Activated naive CD8-positive, alpha-beta T cell treated with anti-CD3 and anti-CD28 coated beads, Interleukin-2, amount 10 ng/mL, durations not matched to agents 7 days and 5 days (primary cell): Measurements from ENCODE around the gene MAML2. TPM values are rescaled to one million over a fixed set of nuclear protein-coding genes. Genes with fewer than 3 reads are reported as not detected.

ENCODE experiments used
- ATAC-seq: fragments of 150-1000 bp; cut with Tn5 transposase; one replicate; pipeline ENCODE4 v1.10.0; 2021; ENCODE audit warnings: low read depth, moderate library complexity
- POLR2A ChIA-PET: fragments of 350-600 bp; sonication (Branson Sonifier 250); formaldehyde crosslinking; loops from one replicate; lab custom pipeline; 2021; ENCODE audit warnings: antibody characterized with exemption; lab: Charles Lee
- DNase-seq: peaks from one replicate; pipeline ENCODE4 v3.0.0; 2021
- H3K27ac Mint-ChIP-seq: one replicate; pipeline ENCODE4 v1.8.0; 2022; ENCODE audit warnings: mild to moderate bottlenecking, mixed read lengths
- H3K27me3 Mint-ChIP-seq: one replicate; pipeline ENCODE4 v1.8.0; 2022; ENCODE audit warnings: mild to moderate bottlenecking, moderate library complexity, mixed read lengths
- H3K36me3 Mint-ChIP-seq: one replicate; pipeline ENCODE4 v1.8.0; 2021; ENCODE audit warnings: mild to moderate bottlenecking, mixed read lengths
- H3K4me1 Mint-ChIP-seq: one replicate; pipeline ENCODE4 v1.8.0; 2021; ENCODE audit warnings: mixed read lengths
- H3K4me3 Mint-ChIP-seq: one replicate; pipeline ENCODE4 v1.8.0; 2022; ENCODE audit warnings: mild to moderate bottlenecking, moderate library complexity, mixed read lengths
- H3K9me3 Mint-ChIP-seq: one replicate; pipeline ENCODE4 v1.8.0; 2021; ENCODE audit warnings: mixed read lengths
- total RNA-seq, 2 experiments: library from RNA; stranded (reverse); gene quantifications; one replicate each; pipeline ENCODE4 v1.2.3, GENCODE V29; 2021

MAML2 gene
- total RNA-seq, 2 experiments from 2014 or later = 18.6 to 20.5 TPM

DNA sequence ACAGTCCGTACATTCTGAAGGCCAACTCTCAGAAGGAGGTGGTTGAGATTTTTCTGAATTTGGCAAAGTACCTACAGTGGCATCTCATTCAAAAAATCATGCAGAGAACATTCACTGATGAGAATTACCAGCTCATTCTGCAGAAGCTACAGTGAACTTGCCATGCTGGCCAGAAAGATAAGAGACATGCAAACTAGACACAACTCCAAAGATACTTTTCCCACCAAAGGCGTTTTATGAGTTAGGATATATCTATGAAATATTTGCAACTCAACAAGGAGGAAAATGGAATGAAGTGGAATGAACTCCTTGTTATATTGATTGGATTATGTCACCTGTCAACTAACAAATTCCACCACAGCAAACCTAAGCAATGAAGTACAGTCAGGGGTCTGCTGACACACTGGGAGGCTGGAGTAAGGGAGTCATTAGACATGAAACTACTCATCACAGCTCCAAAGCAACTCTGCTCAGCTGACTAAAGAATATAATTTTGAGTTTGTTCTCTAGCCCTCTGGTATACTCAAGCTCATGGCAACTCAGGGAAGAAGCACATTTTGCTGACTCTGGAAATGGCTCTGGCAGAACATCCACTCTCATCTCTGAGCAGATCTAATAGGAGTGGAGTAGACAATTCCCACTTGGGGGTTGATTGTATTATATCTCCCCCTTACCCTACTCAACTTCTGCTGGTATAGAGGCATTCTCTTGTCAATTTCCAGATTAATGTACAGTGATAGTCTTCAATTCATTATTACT is 22.9 kb downstream of the MAML2 start:
- H3K27ac Mint-ChIP-seq = no peak overlapping the region

DNA sequence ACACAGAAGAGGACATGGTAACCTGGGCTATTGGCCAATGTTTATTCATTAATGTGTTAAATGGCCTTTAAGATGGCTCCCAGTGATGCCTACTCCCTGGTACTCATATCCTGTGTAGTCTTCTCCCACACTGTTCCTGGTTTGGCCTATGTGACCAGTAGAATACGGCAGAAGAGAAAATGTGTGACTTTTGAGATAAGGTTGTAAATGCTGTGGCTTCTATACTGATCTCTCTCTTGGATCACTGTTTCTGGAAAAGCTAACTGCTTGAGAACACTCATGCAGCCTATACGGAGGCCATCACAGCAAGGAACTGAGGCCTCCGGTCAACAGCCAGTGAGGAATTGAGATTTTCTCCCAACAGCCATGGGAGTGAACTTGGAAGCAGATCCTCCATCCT is 24.1 kb downstream of the MAML2 start:
- Mint-ChIP-seq H3K36me3 (peaks cover 56% of the 10 kb centered on the region), H3K27ac (no peak overlapping the region), H3K4me3 (no peak overlapping the region), H3K4me1 (peaks cover 37% of the 10 kb centered on the region), H3K9me3 (no peaks in the 10 kb centered on the region), H3K27me3 (no peaks in the 10 kb centered on the region)
- POLR2A ChIA-PET = interaction anchor here (1.8 kb wide), 1 partner anchor 19 kb away, joined by 4 read pairs; no protein-coding TSS in a partner anchor
- no peak for DNase-seq
- ATAC-seq = no peak

More for the DNA sequence above, 22.9 kb downstream of the MAML2 start:
- H3K4me3 Mint-ChIP-seq = no peak overlapping the region
- ATAC-seq (no peak), DNase-seq (no peak)
- H3K4me1 Mint-ChIP-seq = peaks cover 25% of the 10 kb centered on the region
- no peaks in the 10 kb centered on the region for H3K27me3 Mint-ChIP-seq
- peaks cover 61% of the 10 kb centered on the region for H3K36me3 Mint-ChIP-seq
- H3K9me3 Mint-ChIP-seq = no peaks in the 10 kb centered on the region
- POLR2A ChIA-PET = interaction anchor here (1.8 kb wide), 1 partner anchor 18 kb away, joined by 4 read pairs; no protein-coding TSS in a partner anchor

DNA sequence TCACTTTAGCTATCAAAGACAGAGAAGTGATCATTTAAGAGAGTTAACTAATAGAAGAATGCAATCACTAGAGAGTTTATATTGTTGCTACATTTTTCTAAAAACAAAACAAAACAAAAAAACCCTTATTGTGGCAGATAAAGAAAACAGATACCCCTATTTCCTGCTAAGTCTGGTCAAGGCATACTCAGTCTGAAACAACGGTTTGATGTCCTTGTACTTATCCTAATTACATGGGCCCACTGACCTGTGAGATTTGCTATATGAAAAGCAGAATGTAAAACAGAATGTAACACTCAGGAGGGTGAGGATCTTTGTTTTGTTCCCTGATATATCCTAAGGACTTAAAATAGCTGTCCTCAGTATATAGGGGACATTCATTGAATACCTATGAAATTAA is 24.6 kb downstream of the MAML2 start:
- ATAC-seq = no peak

DNA sequence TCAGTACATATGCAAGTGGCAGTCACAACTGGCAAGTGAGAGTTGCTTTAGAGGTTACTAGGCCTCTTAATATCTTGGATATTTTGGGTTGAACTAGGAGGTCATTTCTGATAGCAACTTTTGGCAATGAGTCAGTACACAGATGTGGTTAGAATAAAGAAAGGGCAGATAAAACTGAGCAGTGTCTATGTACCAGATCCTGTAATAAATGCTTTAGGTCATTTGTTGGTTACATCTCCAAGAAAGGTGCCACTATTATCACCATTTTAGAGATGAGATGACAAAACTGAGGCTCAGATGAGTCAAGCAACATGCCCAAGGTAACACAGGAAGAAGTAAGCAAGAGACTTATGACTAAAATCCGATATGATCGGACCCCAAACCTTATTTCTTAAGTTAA is 25.0 kb downstream of the MAML2 start:
- ATAC-seq (no peak), DNase-seq (no peak)
- H3K4me3 Mint-ChIP-seq = no peak overlapping the region
- no peaks in the 10 kb centered on the region for H3K27me3 Mint-ChIP-seq
- no peak overlapping the region for H3K27ac Mint-ChIP-seq
- no peaks in the 10 kb centered on the region for H3K9me3 Mint-ChIP-seq
- POLR2A ChIA-PET = interaction anchor here (0.6 kb wide), 1 partner anchor 11 kb away, joined by 4 read pairs; no protein-coding TSS in a partner anchor
- peaks cover 42% of the 10 kb centered on the region for H3K4me1 Mint-ChIP-seq
- H3K36me3 Mint-ChIP-seq = peaks cover 55% of the 10 kb centered on the region

More for the DNA sequence above, 24.6 kb downstream of the MAML2 start:
- DNase-seq = no peak
- Mint-ChIP-seq H3K4me3 (no peak overlapping the region), H3K27me3 (no peaks in the 10 kb centered on the region), H3K9me3 (no peaks in the 10 kb centered on the region), H3K36me3 (peaks cover 53% of the 10 kb centered on the region), H3K4me1 (peaks cover 38% of the 10 kb centered on the region), H3K27ac (no peak overlapping the region)
- POLR2A ChIA-PET = interaction anchor here (0.6 to 1.8 kb wide), 2 partner anchors 11 to 20 kb away, joined by 4 read pairs; no protein-coding TSS in a partner anchor

DNA sequence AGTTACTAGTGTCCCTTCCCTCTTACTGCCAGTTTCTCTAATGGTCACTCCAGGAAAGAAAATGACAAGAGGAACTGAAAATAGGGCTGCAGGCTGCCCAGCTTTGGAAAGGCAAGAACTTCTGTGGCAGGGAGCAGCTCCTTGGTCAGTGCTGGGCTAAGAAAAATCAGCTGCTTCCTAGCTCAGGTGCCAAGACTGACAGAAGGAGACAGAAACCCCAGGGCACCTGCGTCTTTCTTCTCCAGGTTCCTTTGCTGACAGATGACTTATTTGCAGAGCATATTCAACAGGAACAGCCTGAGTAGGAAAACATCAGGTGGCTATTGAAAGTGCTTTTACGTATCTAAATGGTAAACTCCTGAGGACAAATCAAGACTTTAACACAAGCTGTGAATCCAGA is 25.4 kb downstream of the MAML2 start:
- H3K27me3 Mint-ChIP-seq = no peaks in the 10 kb centered on the region
- H3K27ac Mint-ChIP-seq = no peak overlapping the region
- POLR2A ChIA-PET = interaction anchor here (0.6 kb wide), 1 partner anchor 12 kb away, joined by 4 read pairs; no protein-coding TSS in a partner anchor
- ATAC-seq (no peak), DNase-seq (no peak)
- no peak overlapping the region for H3K4me3 Mint-ChIP-seq
- H3K4me1 Mint-ChIP-seq = peaks cover 43% of the 10 kb centered on the region
- peaks cover 53% of the 10 kb centered on the region for H3K36me3 Mint-ChIP-seq
- H3K9me3 Mint-ChIP-seq = no peaks in the 10 kb centered on the region

DNA sequence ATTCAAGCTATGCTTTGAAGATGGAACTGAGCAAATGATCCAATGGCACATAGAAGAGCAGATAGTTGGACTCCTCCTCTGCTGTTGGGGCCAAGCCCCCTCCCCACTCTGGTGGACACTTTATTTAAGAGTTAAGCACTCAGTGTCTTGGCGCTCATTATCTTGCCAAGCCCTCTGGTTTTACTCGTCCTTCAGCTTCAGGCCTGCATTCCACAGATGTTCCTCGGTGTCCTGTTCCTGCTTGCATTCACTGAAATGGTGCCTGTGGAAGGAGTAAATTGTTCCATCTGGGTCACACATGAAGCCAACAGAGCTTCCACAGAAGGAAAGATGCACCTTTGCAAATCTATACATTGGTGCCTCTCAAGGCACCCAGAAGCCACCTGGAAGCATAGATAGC is 26.1 kb downstream of the MAML2 start:
- H3K36me3 Mint-ChIP-seq = peaks cover 54% of the 10 kb centered on the region
- H3K4me3 Mint-ChIP-seq = no peak overlapping the region

DNA sequence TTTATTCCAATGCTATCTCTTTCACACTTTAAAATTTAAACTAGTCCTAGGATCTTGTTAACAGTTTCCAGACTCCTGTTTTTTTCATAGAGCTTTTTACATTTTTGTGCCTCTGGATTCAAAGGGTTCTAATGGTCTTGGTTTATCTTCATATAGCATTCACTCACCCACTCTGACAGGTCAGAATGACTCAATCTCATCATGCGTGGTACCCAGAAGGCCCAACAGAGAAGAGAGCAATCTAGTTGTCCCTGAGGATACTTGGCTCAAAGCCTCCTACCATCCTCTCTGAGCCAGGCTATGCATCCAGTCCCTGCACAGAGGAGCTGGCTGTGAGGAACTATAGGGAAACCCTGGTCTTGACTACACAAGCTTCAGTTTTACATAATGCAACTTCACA is 27.5 kb downstream of the MAML2 start:
- Mint-ChIP-seq H3K36me3 (peaks cover 51% of the 10 kb centered on the region), H3K4me3 (no peak overlapping the region), H3K9me3 (no peaks in the 10 kb centered on the region), H3K27me3 (no peaks in the 10 kb centered on the region), H3K4me1 (peaks cover 51% of the 10 kb centered on the region), H3K27ac (no peak overlapping the region)
- DNase-seq = no peak
- no peak for ATAC-seq
- POLR2A ChIA-PET = interaction anchor here (2.2 kb wide), 1 partner anchor 24 kb away, joined by 11 read pairs; no protein-coding TSS in a partner anchor

More for the DNA sequence above, 26.1 kb downstream of the MAML2 start:
- H3K27ac Mint-ChIP-seq = no peak overlapping the region
- no peaks in the 10 kb centered on the region for H3K27me3 Mint-ChIP-seq
- POLR2A ChIA-PET = no interaction called here
- no peak for ATAC-seq
- no peak for DNase-seq
- H3K9me3 Mint-ChIP-seq = no peaks in the 10 kb centered on the region
- H3K4me1 Mint-ChIP-seq = peaks cover 47% of the 10 kb centered on the region

DNA sequence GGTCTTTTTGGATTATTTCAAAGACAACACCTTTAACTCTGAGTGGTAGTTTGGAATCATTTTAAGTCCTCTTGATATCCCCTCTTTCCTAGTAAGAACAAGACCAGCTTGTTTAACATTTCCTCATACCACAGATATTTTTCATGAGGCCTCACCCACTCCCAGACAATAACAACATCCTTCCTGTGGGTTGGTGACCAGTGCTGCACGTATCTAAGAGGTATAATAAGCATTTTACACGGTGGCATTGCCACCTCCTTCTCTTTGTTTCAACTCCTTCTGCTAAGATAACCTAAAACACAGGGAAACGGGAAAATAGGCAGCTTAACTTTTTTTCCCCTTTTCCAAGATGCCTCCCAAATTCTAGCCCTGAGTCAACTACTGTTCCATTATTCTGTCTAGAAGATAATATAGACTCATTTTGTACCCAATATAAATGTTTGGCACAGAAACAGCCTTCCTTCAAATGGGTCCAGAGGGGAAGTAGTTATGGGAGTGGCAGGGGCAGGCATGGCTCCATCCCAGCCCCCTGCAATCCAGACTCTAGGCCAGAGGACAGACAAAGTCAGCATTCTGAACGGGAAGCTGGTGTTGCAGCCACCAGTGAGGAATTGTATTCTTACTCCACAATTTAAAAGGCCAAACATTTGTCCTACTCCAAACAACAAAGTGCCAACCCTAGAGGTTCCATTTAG is 28.5 kb downstream of the MAML2 start:
- Mint-ChIP-seq H3K27ac (peak overlapping the region; percentile 70), H3K36me3 (peaks cover 45% of the 10 kb centered on the region), H3K27me3 (no peaks in the 10 kb centered on the region), H3K4me1 (peaks cover 51% of the 10 kb centered on the region), H3K9me3 (no peaks in the 10 kb centered on the region), H3K4me3 (peak overlapping the region; percentile 57)
- POLR2A ChIA-PET = interaction anchor here (1.1 to 2.2 kb wide), 2 partner anchors 15 to 25 kb away, joined by 3 to 11 read pairs; no protein-coding TSS in a partner anchor
- ATAC-seq (peak; percentile 65), DNase-seq (no peak)

DNA sequence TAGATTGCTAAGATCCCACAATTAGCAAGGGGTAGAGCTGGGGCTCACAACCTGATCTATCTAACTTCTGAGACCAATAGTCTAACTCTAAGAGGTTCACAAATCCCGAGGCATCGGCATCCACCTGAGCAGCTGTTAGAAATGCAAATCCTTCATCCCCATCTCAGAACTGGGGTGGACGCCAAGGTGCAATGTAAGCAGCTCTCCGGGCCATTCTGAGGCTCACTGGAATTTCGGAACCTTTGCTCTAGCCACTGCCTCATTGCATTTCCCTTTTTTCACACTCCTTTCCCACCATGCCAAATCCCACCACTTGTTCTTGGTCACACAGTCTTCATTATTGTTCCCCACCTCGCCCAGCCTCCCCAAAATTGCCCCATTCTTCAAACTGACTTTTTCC is 29.8 kb downstream of the MAML2 start:
- Mint-ChIP-seq H3K36me3 (peaks cover 42% of the 10 kb centered on the region), H3K9me3 (no peaks in the 10 kb centered on the region), H3K27me3 (no peaks in the 10 kb centered on the region), H3K4me3 (no peak overlapping the region), H3K27ac (peak overlapping the region; percentile 5), H3K4me1 (peaks cover 52% of the 10 kb centered on the region)
- DNase-seq (no peak), ATAC-seq (no peak)
- POLR2A ChIA-PET = interaction anchor here (1.3 to 2.2 kb wide), 2 partner anchors 18 to 27 kb away, joined by 3 to 11 read pairs; no protein-coding TSS in a partner anchor

DNA sequence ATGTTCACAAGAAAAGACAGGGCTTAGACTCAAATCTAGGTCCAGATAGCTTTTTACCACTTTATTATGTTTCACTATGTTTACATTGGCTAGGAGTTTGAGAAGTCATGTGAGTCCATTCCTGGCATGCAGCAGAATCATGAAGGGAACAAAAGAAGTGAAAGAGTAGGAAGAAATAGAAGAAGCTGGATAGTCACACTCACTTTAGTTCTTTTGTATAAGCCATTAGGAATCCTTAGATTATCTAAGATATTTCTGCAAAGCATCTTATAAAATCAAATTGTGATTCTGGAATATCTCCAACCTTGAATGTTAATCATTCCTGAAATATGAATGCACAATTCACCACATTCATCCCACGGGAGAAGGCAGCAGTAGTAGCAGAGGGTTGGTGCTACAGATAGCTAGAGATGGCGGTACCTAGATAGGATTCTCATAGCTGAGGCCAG is 31.9 kb downstream of the MAML2 start:
- Mint-ChIP-seq H3K4me1 (peaks cover 54% of the 10 kb centered on the region), H3K9me3 (no peaks in the 10 kb centered on the region), H3K4me3 (no peak overlapping the region), H3K36me3 (peaks cover 26% of the 10 kb centered on the region), H3K27me3 (no peaks in the 10 kb centered on the region), H3K27ac (no peak overlapping the region)
- DNase-seq = no peak
- ATAC-seq = no peak
- POLR2A ChIA-PET = interaction anchor here (1.2 kb wide), 2 partner anchors 12 to 28 kb away, joined by 4 to 5 read pairs; no protein-coding TSS in a partner anchor

DNA sequence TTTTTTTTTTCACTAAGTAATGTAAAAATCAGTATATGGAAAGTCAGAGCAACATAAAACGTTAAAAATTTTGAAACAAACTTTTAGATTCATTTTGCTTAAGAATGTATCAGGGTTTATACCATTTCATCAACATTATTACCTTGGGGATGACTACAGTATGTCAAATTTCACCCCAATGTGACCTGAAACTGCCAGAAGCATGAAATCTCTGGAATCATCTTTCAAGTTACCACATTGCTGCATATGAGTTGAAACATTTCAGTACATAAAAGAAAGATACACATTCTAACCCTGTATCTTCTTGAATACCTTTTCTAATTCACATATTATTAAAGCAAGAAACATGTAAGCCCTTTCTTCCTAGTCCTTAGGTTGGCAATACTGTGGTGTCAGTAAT is 32.8 kb downstream of the MAML2 start:
- Mint-ChIP-seq H3K4me3 (no peak overlapping the region), H3K27ac (no peak overlapping the region), H3K27me3 (no peaks in the 10 kb centered on the region), H3K36me3 (peaks cover 20% of the 10 kb centered on the region), H3K9me3 (no peaks in the 10 kb centered on the region), H3K4me1 (peaks cover 51% of the 10 kb centered on the region)
- no peak for ATAC-seq
- POLR2A ChIA-PET = interaction anchor here (1.2 kb wide), 1 partner anchor 29 kb away, joined by 5 read pairs; no protein-coding TSS in a partner anchor
- no peak for DNase-seq

DNA sequence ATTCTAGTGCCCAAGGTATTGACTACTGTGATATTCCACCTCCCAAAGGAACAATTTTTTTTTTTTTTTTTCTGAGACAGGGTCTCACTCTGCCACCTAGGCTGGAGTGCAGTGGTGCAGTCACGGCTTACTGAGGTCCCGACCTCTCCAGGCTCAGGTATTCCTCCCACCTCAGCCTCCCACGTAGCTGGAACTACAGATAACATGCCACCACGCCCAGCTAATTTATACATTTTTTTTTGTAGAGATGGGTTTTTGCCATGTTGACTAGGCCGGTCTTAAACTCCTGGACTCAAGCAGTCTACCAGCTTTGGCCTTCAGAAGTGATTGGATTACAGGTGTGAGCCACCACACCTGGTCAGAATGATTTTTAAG is 33.4 kb downstream of the MAML2 start:
- POLR2A ChIA-PET = no interaction called here
- DNase-seq = no peak
- Mint-ChIP-seq H3K27me3 (no peaks in the 10 kb centered on the region), H3K4me1 (peaks cover 47% of the 10 kb centered on the region), H3K27ac (no peak overlapping the region), H3K36me3 (peaks cover 20% of the 10 kb centered on the region), H3K9me3 (no peaks in the 10 kb centered on the region), H3K4me3 (no peak overlapping the region)
- no peak for ATAC-seq

DNA sequence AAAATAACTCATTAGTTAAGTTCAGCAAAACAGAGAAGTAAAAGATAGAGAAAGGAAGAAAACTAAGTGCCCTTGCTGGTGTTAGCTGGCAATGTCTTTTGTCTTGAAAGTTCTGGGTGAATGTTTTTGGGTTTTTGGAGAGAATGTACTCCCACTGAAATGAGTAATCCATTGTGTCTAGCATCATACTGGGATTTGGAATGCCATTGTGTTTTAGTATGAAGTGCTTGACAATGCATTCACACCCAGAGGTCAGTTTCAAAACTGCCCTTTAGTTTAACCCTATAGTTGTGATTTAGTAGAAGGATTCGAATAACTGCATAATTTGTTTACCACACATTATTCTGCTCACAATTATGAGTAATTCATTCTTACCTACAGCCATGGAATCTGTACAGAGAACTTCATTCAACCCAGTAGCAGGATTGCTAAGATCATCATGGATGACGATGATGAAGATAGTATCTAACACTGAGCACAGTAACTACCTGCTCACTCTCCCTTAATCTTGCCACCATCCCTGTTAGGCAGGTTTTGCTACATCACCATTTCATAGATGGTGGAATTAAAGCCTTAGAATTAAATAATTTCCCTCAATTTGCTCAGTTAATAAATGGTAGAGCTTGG is 33.9 kb downstream of the MAML2 start:
- no peak overlapping the region for H3K27ac Mint-ChIP-seq
- ATAC-seq (no peak), DNase-seq (no peak)
- H3K36me3 Mint-ChIP-seq = peaks cover 18% of the 10 kb centered on the region
- POLR2A ChIA-PET = interaction anchor here (1.9 kb wide), 1 partner anchor 31 kb away, joined by 5 read pairs; no protein-coding TSS in a partner anchor
- H3K27me3 Mint-ChIP-seq = no peaks in the 10 kb centered on the region
- no peaks in the 10 kb centered on the region for H3K9me3 Mint-ChIP-seq
- H3K4me1 Mint-ChIP-seq = peaks cover 43% of the 10 kb centered on the region
- H3K4me3 Mint-ChIP-seq = no peak overlapping the region
